Activated T-cell treated with anti-CD3 and anti-CD28 coated beads, Interleukin-2, amount 50 U/mL, for 72 hours (primary cell): ENCODE data around the gene ATG9B. TPM values are rescaled to one million over a fixed set of nuclear protein-coding genes. Genes with fewer than 3 reads are reported as not detected.
"Not testable (repeated sequence)": the region's sequence is repeated elsewhere in the genome, so short reads cannot be mapped to it uniquely, and the experiment has no call there.

Experiments
- ATAC-seq, 2 donors: fragments of 150-1000 bp; cut with Tn5 transposase; replicated peaks in 1 of 2; 2 replicates each; pipeline ENCODE4 v1.10.0; 2021; ENCODE audit warnings: moderate library complexity in 2 of 2, mild to moderate bottlenecking in 1 of 2
- DNase-seq, 2 donors: peaks; one replicate each; pipeline ENCODE4 v3.0.0; 2021 to 2022; ENCODE audit warnings: mixed read lengths in 1 of 2
- H3K27ac Mint-ChIP-seq: one replicate; pipeline ENCODE4 v1.8.0; 2022; ENCODE audit warnings: mild to moderate bottlenecking, moderate library complexity, mixed read lengths
- H3K27me3 Mint-ChIP-seq: one replicate; pipeline ENCODE4 v1.8.0; 2022; ENCODE audit warnings: low read depth, mixed read lengths
- H3K36me3 Mint-ChIP-seq, 2 donors: one replicate each; pipeline ENCODE4 v1.8.0; 2022; ENCODE audit warnings: mixed read lengths in 2 of 2, mild to moderate bottlenecking in 1 of 2; ENCODE audit not compliant: insufficient read depth in 2 of 2
- H3K4me1 Mint-ChIP-seq: one replicate; pipeline ENCODE4 v1.8.0; 2022; ENCODE audit warnings: low read depth, mixed read lengths
- H3K4me3 Mint-ChIP-seq, 2 donors: one replicate each; pipeline ENCODE4 v1.8.0; 2022; ENCODE audit warnings: mild to moderate bottlenecking in 2 of 2, mixed read lengths in 2 of 2, moderate library complexity in 2 of 2
- H3K9me3 Mint-ChIP-seq, 2 donors: one replicate each; pipeline ENCODE4 v1.8.0; 2022; ENCODE audit warnings: mixed read lengths in 2 of 2
- total RNA-seq, 2 donors: library from RNA; stranded (reverse); gene quantifications; one replicate each; pipeline ENCODE4 v1.2.3, GENCODE V29; 2022

The ATG9B gene
- total RNA-seq, 2 donors from 2014 or later, result 9.0 to 10.1 TPM

- peaks cover 18% of the 10 kb centered on the region for H3K4me1 Mint-ChIP-seq
- peaks cover 2% of the 10 kb centered on the region in 2 donors for H3K36me3 Mint-ChIP-seq
- H3K4me3 Mint-ChIP-seq, result peak overlapping the region; percentile 55 to 66
- peak overlapping the region; percentile 58 for H3K27ac Mint-ChIP-seq
- peak; percentile 82 to 86 for DNase-seq
- H3K27me3 Mint-ChIP-seq, result no peaks in the 10 kb centered on the region
- H3K9me3 Mint-ChIP-seq, result no peaks in the 10 kb centered on the region
- peak; percentile 96 to 97 for ATAC-seq
These were observed 14.9 kb upstream of the ATG9B start for GRCh38 chr7:151038951-151039849.

GRCh38 chr7:151035902-151036301, 11.6 kb upstream of the ATG9B start:
- DNase-seq, result no peak
- H3K27me3 Mint-ChIP-seq, result no peaks in the 10 kb centered on the region
- H3K9me3 Mint-ChIP-seq, result no peaks in the 10 kb centered on the region
- no peak for ATAC-seq
- no peak overlapping the region for H3K27ac Mint-ChIP-seq
- H3K4me3 Mint-ChIP-seq, result no peak overlapping the region
- H3K36me3 Mint-ChIP-seq, result peaks cover 0 to 2% of the 10 kb centered on the region in 2 donors
- peaks cover 18% of the 10 kb centered on the region for H3K4me1 Mint-ChIP-seq

DNA sequence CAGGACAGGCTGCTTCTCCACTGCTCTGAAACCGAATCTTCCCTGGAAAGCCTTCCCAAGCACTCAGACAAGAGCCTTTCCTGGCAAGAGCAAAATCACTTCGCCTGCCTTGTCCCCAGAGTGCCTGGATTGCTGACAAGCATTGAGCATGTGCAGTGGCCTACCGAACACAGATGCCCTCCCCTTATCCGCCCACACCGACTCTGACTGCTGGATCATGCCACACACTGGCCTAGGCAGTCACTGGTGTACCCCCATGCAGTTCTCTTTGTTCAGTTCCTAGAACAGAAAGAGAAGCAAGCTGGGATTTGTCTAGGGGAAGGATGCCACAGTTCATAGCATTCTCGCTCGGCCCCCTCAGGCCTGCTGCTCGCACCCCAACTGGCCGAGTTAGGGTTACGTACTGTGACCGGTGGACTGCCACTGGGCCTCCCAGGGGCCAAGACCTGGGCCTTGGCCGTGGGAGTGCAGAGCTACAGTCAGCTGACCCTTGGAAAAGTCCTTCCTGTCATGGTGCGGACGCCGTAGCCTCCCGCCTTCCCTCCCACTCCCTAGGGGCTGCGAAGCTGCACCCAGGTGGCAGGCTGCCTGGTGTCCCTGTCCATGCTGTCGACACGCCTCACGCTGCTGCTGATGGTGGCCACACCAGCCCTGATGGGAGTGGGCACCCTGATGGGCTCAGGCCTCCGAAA, 10.9 kb upstream of the ATG9B start:
- no peaks in the 10 kb centered on the region for H3K9me3 Mint-ChIP-seq
- no peak for ATAC-seq
- no peaks in the 10 kb centered on the region for H3K27me3 Mint-ChIP-seq
- H3K36me3 Mint-ChIP-seq, result peaks cover 0 to 2% of the 10 kb centered on the region in 2 donors
- DNase-seq, result no peak
- H3K4me1 Mint-ChIP-seq, result peaks cover 18% of the 10 kb centered on the region
- no peak overlapping the region for H3K27ac Mint-ChIP-seq
- no peak overlapping the region for H3K4me3 Mint-ChIP-seq

GRCh38 chr7:151034312-151035025, 10.2 kb upstream of the ATG9B start:
- DNase-seq, result no peak
- no peak overlapping the region for H3K27ac Mint-ChIP-seq
- no peaks in the 10 kb centered on the region for H3K9me3 Mint-ChIP-seq
- H3K4me1 Mint-ChIP-seq, result peaks cover 17% of the 10 kb centered on the region
- H3K36me3 Mint-ChIP-seq, result peaks cover 0 to 2% of the 10 kb centered on the region in 2 donors
- no peak overlapping the region for H3K4me3 Mint-ChIP-seq
- ATAC-seq, result no peak
- H3K27me3 Mint-ChIP-seq, result no peaks in the 10 kb centered on the region

- H3K36me3 Mint-ChIP-seq, result peaks cover 0 to 2% of the 10 kb centered on the region in 2 donors
- no peak for DNase-seq
- peaks cover 17% of the 10 kb centered on the region for H3K4me1 Mint-ChIP-seq
- H3K27ac Mint-ChIP-seq, result no peak overlapping the region
- no peaks in the 10 kb centered on the region for H3K9me3 Mint-ChIP-seq
- H3K27me3 Mint-ChIP-seq, result no peaks in the 10 kb centered on the region
- no peak for ATAC-seq
- no peak overlapping the region for H3K4me3 Mint-ChIP-seq
These were observed 9.6 kb upstream of the ATG9B start for GRCh38 chr7:151033864-151034249.

DNA sequence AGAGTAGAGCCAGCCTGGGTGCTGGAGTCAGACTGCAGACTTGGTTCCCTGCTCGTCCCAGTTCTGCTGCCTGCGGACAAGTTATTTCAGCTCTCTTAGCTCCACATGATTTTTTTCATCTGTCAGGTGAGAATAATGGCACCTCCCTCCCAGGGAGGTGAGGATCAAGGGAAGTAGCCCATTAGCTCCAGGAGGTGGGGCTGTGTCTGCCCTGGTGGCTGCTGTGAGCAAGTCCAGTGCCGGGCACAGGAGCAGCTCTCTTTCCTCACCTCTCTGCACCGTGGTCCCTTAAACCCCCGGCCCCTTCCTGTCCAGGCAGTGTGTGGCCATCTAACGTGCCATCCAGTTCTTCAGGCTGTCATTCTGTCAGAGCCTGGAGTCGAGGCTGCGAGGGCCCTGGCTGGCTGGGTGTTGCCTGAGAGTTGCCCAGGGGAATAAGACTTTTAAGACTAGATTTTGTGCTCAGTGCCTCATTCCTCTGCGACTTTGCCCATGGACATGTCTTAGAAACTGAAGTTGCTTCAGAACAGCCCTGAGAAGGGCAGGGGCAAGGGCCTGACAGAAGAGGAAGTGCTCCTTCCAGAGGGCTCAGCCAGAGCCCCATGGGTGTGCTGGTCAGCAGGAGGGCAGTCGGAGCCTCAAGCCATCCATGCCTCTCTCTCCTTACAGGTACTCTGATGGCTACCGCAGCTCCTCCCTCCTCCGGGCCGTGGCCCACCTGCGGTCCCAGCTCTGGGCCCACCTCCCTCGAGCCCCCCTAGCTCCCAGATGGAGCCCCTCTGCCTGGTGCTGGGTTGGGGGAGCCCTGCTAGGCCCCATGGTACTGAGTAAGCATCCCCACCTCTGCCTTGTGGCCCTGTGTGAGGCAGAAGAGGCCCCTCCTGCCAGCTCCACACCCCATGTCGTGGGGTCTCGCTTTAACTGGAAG, 8.9 kb upstream of the ATG9B start:
- DNase-seq, result no peak
- H3K9me3 Mint-ChIP-seq, result no peaks in the 10 kb centered on the region
- no peak overlapping the region for H3K4me3 Mint-ChIP-seq
- no peak for ATAC-seq
- no peak overlapping the region for H3K27ac Mint-ChIP-seq
- no peaks in the 10 kb centered on the region for H3K27me3 Mint-ChIP-seq
- H3K4me1 Mint-ChIP-seq, result peaks cover 16% of the 10 kb centered on the region
- peaks cover 2% of the 10 kb centered on the region in 2 donors for H3K36me3 Mint-ChIP-seq

DNA sequence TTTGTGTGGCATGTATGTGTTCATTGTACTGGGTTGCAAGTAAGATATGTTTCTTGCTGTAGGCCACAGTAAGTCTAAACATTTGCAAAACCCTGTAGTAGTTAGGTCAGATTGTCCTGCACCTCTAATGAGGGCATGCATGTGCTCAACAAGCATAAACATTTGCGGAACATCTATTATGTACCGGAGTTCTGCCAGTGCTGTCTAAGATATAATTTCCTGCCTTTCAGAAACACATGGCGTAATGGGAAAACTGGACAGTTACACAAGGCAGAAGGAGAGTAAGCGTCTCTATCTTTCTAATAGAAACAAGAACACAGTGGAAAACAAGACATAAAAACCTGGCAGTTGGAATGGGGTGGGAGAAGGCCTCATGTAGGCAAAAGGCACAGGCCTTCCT, 6.7 kb upstream of the ATG9B start:
- no peak for DNase-seq
- no peaks in the 10 kb centered on the region for H3K27me3 Mint-ChIP-seq
- H3K36me3 Mint-ChIP-seq, result peaks cover 0 to 2% of the 10 kb centered on the region in 2 donors
- peaks cover 25% of the 10 kb centered on the region for H3K4me1 Mint-ChIP-seq
- no peak overlapping the region for H3K27ac Mint-ChIP-seq
- no peak for ATAC-seq
- no peak overlapping the region for H3K4me3 Mint-ChIP-seq
- no peaks in the 10 kb centered on the region for H3K9me3 Mint-ChIP-seq

GRCh38 chr7:151028948-151029501, 4.7 kb upstream of the ATG9B start:
- Mint-ChIP-seq H3K4me1 (peaks cover 25% of the 10 kb centered on the region), H3K36me3 (peaks cover 0 to 2% of the 10 kb centered on the region in 2 donors)
- no peak for ATAC-seq

DNA sequence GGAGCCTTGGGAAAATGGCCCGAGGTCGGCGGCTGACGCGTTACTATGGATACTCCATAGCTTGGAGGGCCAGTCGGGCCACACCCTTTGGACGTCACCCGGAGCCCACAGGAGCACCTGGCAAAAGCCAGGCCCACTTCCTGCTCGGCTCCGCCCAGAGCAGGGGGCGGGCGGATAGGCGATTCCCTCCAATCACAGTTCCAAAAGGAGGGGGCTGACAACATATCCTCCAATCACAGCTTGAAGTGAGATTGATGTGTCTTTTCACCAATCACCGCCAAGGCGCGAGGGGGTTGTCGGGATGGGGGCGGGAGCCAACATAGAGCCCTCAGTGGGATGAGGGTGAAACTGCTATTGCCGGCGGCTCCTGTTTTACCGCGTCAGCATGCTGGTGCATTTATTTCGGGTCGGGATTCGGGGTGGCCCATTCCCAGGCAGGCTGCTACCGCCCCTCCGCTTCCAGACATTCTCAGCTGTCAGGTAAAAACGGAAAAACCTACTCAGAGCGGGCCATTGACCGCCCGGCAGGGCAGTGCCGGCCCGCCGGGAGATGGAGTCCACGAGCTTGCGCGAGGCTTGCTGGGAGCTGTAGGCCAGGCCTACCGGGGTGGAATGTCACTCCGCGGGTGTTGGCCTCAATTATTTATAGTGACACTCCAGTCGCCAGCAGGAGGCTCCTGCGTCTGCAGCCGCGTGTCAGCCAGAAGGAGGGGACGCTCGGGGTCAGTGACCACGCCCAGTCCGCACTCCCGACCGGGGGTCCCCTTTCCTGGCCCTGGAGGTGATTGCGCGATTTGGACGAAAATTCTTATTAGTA, 4.0 kb upstream of the ATG9B start, which contains the start of gene ABCB8:
TSS of gene ABCB8 (plus strand) at position 320 of the 817 bp plus-strand sequence. CDS start at position 386, 66 bp downstream.
- Mint-ChIP-seq H3K9me3 (no peaks in the 10 kb centered on the region), H3K4me3 (peak within 1 kb of the TSS; percentile 98 to 100), H3K27ac (peak within 1 kb of the TSS; percentile 93), H3K4me1 (peaks cover 25% of the 10 kb centered on the region), H3K27me3 (no peaks in the 10 kb centered on the region), H3K36me3 (peaks cover 0 to 2% of the 10 kb centered on the region in 2 donors)
- peak; percentile 97 to 98 for DNase-seq
- ATAC-seq, result peak; percentile 92 to 93

More at GRCh38 chr7:151028948-151029501, 4.7 kb upstream of the ATG9B start:
- no peaks in the 10 kb centered on the region for H3K9me3 Mint-ChIP-seq
- H3K27ac Mint-ChIP-seq, result peak overlapping the region; percentile 93
- H3K27me3 Mint-ChIP-seq, result no peaks in the 10 kb centered on the region
- DNase-seq, result no peak
- H3K4me3 Mint-ChIP-seq, result peak overlapping the region; percentile 98 to 100

GRCh38 chr7:151027728-151028130, 3.4 kb upstream of the ATG9B start:
- peak overlapping the region; percentile 92 for H3K27ac Mint-ChIP-seq
- peak overlapping the region; percentile 98 to 100 for H3K4me3 Mint-ChIP-seq
- not testable (repeated sequence) for DNase-seq, H3K27me3 Mint-ChIP-seq, H3K9me3 Mint-ChIP-seq, H3K36me3 Mint-ChIP-seq
- H3K4me1 Mint-ChIP-seq, result peaks cover 25% of the 10 kb centered on the region
- ATAC-seq, result peak in 1 of 2 donors; percentile 2
